ENCODE data around the gene C1orf105.
A peak's percentile ranks its signal among the peaks of the same experiment; 100 is the strongest.
"Not testable (repeated sequence)": the region's sequence is repeated elsewhere in the genome, so short reads cannot be mapped to it uniquely, and the experiment has no call there.

Gene C1orf105

GRCh38 chr1:172429331-172430127 is 9.0 kb downstream of the C1orf105 start:
- peak; percentile 64 for DNase-seq (ENCODE audit: low spot score)

- DNase-seq (ENCODE audit: low spot score), result no peak
Measured at GRCh38 chr1:172430128-172430454, 9.6 kb downstream of the C1orf105 start.

- no peak for DNase-seq (ENCODE audit: low spot score)
Measured at GRCh38 chr1:172431204-172431603, 10.7 kb downstream of the C1orf105 start.

GRCh38 chr1:172431721-172432192 is 11.3 kb downstream of the C1orf105 start:
- DNase-seq (ENCODE audit: low spot score), result peak; percentile 69

GRCh38 chr1:172437183-172437582 is 16.7 kb downstream of the C1orf105 start:
- DNase-seq (ENCODE audit: low spot score), result not testable (repeated sequence)

GRCh38 chr1:172442404-172442803 is 21.9 kb downstream of the C1orf105 start:
- DNase-seq (ENCODE audit: low spot score), result no peak

- DNase-seq (ENCODE audit: low spot score), result no peak
Measured at GRCh38 chr1:172442843-172443565, 22.5 kb downstream of the C1orf105 start.

GRCh38 chr1:172443666-172444453 is 23.4 kb downstream of the C1orf105 start, which contains the start of gene PIGC:
PIGC (minus strand) TSS chr1:172444069; CDS start chr1:172442622, 1,447 bp downstream.
- peak; percentile 91 for DNase-seq (ENCODE audit: low spot score)

DNA sequence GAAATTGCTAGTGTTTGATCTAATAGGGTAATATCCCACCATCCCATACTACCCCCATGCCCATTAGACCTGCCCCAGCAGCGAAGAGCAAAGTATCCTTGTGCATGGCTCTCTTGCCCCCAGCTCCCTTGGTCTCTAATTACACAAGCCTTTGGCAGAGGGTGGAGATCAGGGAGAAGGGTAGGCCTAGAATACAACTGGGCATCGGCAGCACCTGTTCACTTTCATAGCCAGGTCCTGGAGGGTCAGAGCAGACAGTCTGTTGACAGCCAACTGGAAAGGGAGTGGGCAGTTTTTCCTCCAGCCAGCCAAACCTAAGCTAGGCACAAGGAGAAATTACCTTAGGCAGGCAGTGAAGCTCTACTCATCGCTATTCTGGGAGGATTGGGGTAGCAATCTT is 26.1 kb downstream of the C1orf105 start:
- no peak for DNase-seq (ENCODE audit: low spot score)

- no peak for DNase-seq (ENCODE audit: low spot score)
Measured at GRCh38 chr1:172447641-172448040, 27.2 kb downstream of the C1orf105 start.

DNA sequence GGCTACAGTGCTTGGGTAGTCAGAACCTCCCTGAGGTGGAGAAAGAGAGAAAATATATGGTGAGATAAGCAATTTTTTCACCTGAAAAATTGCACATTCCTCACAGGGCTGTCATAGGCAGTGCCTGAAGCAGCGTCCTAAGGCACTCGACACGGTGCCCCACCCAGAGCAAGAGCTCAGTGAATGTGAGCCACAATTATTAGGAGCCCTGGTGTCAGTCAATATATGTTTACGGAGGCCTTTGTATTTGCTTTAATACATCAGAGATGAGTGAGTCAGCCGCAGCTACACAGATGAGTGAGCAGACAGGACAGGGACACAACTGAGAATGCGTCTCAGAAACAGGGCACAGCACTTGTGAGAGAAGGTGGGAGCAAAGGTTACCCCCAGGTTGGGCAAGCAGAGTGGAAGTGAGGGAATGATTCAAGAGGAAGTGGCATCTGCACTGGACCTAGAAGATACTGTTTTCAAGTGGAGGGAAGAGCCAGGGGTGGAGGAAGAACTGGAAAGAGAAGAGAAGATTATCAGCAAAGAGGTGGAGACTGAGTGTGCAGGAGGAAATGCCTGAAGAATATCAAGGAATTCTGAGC is 28.6 kb downstream of the C1orf105 start:
- DNase-seq (ENCODE audit: low spot score), result no peak

DNA sequence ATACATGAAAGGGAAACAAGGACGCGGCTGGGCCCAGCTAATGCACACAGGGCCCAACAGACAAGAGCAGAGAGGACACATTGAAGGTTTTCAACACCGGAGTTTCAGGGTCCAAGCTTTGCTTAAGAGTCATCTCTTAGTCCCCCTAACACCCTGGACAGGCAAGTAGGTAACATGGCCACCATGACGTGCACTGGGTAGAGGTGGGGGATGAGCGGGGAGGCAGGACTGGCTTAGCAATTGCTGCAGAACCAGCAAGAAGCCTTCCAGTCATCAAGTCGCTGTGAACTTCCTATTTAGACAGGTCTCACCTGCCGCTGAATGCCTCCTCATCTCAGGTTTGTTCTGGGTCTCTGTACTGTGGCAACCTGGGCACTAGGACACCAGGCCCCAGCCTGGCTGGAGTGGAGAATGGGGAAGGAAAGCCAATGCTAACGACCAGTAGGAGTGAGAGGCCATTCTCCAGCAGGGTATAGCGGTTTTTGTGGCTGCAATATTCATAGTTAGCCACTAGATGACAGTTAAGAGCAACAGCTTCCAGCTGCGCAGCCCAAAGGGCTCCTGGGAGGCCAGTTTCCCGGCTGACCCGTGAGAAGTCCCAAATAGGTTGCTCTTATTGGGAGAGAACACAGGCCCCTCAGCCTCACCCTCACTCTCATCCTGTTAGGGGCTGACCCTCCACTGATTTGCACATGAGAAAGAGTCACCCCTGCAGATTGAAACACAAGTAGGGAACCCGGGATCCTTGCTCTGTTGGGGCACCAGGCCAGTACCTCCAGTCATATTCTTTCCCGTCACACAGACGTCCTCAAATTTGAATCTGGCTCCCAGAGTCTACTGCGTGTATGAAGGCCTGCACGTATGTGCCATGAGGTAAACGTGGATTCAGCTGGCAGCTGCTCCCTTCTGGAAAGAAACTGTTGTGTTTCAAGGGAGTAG is 29.4 kb downstream of the C1orf105 start:
- DNase-seq (ENCODE audit: low spot score), result peak; percentile 50

GRCh38 chr1:172450524-172450885 is 30.0 kb downstream of the C1orf105 start:
- DNase-seq (ENCODE audit: low spot score), result peak; percentile 62

DNA sequence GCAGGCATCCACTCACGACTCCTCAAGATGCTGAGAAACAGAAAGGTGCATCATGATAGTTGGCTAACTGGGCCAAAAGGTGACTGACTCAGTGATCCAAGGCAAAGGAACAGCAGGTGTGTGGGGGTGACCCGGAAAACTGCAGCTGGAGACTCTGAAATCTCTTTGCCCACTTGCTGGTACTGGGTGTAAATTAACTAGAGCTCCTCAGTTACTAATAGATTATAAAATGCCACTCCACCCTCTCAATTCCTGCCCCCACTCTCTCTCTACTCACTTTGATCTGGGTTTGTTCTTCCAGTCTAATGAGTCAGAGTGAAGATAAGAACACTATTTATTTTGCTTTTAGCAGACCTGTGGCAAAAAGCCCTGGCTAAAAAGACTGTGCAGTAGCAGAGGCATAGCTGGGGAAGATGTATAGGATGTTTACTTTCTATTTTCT is 30.5 kb downstream of the C1orf105 start:
- peak; percentile 51 for DNase-seq (ENCODE audit: low spot score)

DNA sequence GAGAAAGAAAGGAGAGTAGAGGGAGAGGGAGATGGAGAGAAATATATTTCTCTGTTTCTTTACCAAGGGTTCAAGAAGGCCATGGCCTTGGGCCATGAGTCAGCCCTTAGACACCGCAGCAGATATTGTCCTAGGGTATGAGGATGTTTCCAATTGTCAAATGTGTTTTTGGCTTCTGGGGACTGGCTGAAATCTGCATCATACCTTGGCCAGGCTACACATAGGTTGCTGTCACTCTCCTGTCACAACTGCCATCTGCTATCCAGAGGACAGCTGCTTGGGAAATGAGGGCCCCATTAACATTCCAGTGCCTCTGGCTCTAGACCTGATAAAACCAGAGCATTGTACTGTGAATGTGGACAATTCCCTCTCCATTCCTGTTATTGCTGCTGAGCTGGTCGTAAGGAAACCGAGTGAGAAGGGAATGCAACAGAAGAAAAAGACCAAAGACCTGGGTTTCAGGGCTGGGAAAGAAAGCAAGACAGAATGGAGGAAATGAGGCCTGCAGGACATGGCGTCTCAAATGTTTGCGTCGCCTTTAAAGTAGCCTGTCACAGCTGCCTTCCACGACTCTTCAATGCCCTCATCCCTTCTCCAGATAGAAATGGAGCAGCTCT is 32.2 kb downstream of the C1orf105 start:
- no peak for DNase-seq (ENCODE audit: low spot score)

- no peak for DNase-seq (ENCODE audit: low spot score)
Measured at GRCh38 chr1:172453153-172453545, 32.7 kb downstream of the C1orf105 start.

- no peak for DNase-seq (ENCODE audit: low spot score)
Measured at GRCh38 chr1:172453607-172454006, 33.1 kb downstream of the C1orf105 start.

DNA sequence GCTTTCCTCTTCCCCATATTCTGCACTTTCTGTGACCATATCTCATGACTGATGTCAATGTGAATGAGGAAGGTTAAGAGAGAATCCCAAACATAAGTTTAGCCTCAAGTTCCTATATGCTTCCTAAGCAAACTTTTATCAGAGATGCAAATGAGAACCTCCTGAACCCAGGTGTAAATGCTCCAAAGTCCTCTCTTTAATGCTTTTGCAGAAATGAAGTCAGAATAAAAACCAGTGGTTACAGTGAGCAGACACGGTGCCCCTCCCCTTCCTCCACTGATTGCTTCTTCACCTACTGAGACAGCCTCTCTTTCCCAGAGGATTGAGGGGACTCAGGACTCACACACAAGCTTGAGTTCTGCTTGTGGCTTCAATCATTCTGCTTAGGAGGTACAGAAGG is 35.0 kb downstream of the C1orf105 start:
- DNase-seq (ENCODE audit: low spot score), result no peak

- DNase-seq (ENCODE audit: low spot score), result no peak
Measured at GRCh38 chr1:172456344-172456769, 35.9 kb downstream of the C1orf105 start.

DNA sequence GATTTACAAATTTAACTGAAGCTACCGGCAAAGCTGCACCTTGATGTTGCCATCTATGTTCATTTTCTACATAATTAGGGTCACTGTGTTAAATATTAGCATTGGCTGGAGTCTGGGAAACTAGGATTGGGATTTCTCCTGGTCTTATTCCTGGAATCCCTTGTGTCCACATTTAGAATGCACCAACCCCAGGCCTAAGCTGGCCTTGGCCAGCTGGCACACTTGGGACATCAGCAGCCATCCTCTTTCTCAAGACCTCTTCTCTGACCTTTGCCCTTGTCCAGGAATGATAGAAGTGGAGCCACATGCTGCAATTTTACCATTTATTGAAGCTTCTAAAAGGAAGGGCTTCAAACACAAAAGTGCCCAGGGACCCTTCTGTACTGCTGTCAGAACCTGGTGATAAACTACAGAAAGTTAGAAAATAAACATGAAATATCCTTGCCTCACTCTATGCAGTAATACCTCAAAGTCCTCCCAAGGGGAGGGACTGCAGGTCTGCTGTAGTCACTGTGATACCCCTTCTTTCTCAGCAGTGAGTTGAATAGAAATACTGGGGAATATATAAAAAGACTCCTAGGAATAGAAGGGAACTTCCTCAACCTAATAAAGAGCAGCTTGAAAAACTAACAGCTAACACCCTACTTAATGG is 37.1 kb downstream of the C1orf105 start:
- no peak for DNase-seq (ENCODE audit: low spot score)
